Ishikawa (cell line): ENCODE data around the gene CD27.

ENCODE experiments used
- CEBPB ChIP-seq: IDR thresholded peaks from 2 replicates; pipeline ENCODE4 v1.6.1; 2012
- FOXM1 ChIP-seq: IDR thresholded peaks from 2 replicates; pipeline ENCODE4 v1.6.1; 2012; ENCODE audit warnings: low read depth, borderline replicate concordance
- NFIC ChIP-seq: IDR thresholded peaks from 2 replicates; pipeline ENCODE4 v1.6.1; 2012
- RAD21 ChIP-seq: IDR thresholded peaks from 2 replicates; pipeline ENCODE4 v1.6.1; 2012; ENCODE audit warnings: low read depth
- REST ChIP-seq: IDR thresholded peaks from 2 replicates; pipeline ENCODE4 v1.6.1; 2012; ENCODE audit warnings: low read depth, mild to moderate bottlenecking
- TAF1 ChIP-seq: IDR thresholded peaks from 2 replicates; pipeline ENCODE4 v1.6.1; 2012; ENCODE audit warnings: low read depth, mild to moderate bottlenecking

- TF ChIP-seq CEBPB = no peak
- no peak for TF ChIP-seq TAF1
- TF ChIP-seq FOXM1 = no peak
- TF ChIP-seq REST = no peak
- TF ChIP-seq NFIC = no peak
- TF ChIP-seq RAD21 = no peak
Measured at GRCh38 chr12:6461401-6462233, 16.9 kb downstream of the CD27 start.
